C4-2B (cell line): Measurements from ENCODE around the gene ADAM22.

Source experiments
- H3K27ac ChIP-seq: fragments of 450-650 bp; 2 replicates; pipeline ENCODE4 v1.5.1; 2017
- ZFX ChIP-seq: fragments of 450-650 bp; IDR thresholded peaks from 2 replicates; pipeline ENCODE4 v1.6.1; 2017
- TF ChIP-seq, protein P1 (sequence below): fragments of 450-650 bp; conservative IDR thresholded peaks from 2 replicates; pipeline ENCODE4 v1.5.1; 2017; ENCODE audit warnings: mild to moderate bottlenecking

ADAM22 gene

DNA sequence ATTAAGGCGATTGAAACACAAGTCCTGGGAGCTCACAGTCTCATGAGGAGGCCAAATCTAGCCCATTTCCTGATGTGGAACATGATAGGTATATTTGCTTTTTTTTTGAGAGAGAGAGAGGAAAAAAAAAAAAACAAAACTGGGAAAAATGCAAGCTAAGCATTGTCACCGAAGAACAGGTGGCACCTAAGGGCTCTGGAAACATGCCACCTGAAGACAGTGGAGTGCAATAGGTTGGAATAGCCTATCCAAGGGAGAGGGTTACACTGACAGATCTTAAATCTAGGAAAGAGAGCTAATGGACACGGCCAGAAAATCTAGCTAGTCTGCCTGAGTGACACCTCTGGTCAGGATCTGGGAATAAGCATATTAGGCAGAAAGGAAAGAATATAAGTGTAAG, 175.6 kb downstream of the ADAM22 start:
- TF ChIP-seq, protein P1, sequence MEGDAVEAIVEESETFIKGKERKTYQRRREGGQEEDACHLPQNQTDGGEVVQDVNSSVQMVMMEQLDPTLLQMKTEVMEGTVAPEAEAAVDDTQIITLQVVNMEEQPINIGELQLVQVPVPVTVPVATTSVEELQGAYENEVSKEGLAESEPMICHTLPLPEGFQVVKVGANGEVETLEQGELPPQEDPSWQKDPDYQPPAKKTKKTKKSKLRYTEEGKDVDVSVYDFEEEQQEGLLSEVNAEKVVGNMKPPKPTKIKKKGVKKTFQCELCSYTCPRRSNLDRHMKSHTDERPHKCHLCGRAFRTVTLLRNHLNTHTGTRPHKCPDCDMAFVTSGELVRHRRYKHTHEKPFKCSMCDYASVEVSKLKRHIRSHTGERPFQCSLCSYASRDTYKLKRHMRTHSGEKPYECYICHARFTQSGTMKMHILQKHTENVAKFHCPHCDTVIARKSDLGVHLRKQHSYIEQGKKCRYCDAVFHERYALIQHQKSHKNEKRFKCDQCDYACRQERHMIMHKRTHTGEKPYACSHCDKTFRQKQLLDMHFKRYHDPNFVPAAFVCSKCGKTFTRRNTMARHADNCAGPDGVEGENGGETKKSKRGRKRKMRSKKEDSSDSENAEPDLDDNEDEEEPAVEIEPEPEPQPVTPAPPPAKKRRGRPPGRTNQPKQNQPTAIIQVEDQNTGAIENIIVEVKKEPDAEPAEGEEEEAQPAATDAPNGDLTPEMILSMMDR, result no peak
- no peak for TF ChIP-seq ZFX

DNA sequence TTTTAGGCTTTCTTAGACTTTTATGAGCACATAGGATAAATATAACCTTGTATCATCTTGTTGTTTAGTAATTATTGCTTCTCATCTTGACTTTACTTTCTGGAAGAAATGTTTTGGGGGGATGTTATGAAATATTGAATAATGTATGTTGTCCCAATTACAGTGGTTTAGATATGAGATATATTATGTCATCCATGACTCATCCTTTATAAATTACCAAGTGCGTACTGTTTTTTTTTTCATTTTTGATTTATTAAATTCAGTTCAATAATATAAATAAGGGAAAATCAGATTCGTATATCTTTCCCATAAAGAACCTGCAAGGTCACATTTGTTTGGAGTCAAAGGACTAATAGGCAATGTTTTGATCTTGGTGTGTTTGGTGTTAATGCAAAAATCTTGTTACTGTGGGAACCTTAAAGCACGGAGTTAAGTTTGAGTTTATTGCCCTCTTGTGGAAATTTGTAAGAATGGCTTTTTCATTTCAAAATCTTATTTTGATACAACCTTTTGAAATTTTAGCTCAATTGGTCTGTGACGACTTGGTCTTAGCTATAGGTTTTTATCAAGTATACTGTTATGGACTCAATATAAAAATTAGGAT, 177.2 kb downstream of the ADAM22 start:
- TF ChIP-seq ZFX, result no peak
- TF ChIP-seq, protein P1, result peak; percentile 81
- H3K27ac ChIP-seq, result no peak overlapping the region

More for the DNA sequence above, 175.6 kb downstream of the ADAM22 start:
- peak overlapping the region; percentile 11; the same call in 1 of the 2 replicates for H3K27ac ChIP-seq

DNA sequence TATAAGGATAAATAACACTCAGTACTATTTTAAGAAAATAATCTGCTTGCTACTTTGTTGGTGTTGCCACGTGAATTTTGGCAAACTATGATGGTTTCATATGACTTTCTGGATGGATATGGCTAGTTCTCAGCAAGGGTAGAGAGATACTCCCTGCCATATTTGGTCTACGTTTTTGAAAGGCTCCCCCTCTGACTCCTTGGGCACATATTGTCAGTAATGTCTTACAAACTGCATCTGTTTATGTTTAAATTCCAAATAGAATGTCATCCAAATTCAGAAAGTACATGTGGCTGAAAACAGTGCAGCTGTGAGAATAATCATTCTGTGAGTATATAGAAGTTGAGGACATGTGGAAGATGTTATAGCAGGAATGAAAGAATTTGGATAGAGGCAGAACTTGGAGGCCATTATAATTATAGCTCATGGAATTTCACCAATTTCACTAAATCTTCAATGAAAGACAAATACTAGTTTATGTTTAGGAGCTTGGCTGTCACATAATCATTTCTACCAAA, 178.0 kb downstream of the ADAM22 start:
- no peak for TF ChIP-seq ZFX
- TF ChIP-seq, protein P1, result no peak
- H3K27ac ChIP-seq, result no peak overlapping the region

DNA sequence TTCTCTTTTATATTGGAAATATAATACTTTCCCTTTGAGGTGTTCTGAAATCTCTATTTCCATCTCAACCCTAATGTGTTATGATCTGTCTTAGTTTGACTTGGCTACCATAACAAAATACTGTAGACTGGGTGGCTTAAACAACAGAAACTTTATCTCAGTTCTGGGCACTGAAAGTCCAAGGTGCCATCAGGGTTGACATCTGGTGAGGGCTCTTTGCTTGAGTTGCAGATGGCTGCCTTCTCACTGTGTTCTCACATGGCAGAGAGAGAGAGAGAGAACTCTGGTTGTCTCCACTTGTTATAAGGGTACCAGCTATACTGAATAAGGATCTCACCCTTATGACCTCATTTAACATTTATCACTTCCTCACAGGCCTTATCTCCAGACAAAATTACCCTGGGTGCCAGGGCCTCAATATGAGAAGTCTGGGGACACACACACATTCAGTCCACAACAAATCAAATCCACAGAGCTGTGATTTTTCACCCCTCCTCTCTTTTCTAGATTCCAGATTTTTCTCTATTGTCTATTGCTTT, 181.3 kb downstream of the ADAM22 start:
- no peak overlapping the region for H3K27ac ChIP-seq
- TF ChIP-seq, protein P1, result no peak
- no peak for TF ChIP-seq ZFX

DNA sequence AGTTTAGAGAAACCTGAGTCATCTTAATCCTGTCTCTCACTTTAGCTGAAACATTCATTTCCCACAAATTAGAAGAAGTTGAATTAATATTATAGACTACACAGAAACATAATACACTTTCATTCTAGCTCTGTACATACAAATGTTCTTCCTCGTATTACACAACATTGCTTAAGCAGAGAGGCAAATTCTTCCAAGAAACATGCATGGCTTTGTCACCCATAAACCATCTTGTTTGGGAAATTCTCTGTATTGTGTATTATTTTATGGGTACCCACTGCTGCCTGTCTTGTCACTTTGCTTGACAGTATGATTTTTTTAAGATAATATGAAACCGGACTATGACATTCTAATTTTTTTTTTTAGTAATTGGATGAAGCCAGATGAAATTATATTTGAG, 181.8 kb downstream of the ADAM22 start:
- no peak overlapping the region for H3K27ac ChIP-seq
- no peak for TF ChIP-seq ZFX
- TF ChIP-seq, protein P1, result no peak

DNA sequence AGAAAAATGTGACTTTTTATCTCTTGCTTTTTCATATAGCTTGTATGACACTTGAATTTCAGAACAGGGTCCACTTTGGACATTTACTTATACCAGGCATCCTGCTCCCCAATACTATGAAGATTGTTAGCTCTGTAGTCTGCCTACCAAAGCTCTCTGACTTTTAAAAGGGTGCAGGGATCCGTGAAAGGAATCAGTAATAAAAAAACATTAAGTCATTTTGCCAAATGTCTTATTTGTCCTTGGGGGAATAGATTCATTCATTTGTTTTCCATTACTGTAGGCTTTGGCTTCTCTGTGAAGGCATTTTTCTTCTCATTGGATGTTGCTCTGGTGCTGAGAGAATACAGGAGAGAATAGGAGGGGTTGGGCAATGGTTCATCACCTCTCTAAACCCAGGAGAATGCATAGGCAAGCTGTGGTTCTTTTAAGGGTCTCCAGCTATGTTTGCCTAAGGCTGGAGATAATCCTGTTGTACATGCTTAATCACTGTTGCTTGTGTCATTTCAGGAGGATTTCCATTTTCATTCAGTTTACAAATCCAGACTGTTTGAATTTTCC, 182.3 kb downstream of the ADAM22 start:
- TF ChIP-seq ZFX, result no peak
- TF ChIP-seq, protein P1, result no peak
- no peak overlapping the region for H3K27ac ChIP-seq

DNA sequence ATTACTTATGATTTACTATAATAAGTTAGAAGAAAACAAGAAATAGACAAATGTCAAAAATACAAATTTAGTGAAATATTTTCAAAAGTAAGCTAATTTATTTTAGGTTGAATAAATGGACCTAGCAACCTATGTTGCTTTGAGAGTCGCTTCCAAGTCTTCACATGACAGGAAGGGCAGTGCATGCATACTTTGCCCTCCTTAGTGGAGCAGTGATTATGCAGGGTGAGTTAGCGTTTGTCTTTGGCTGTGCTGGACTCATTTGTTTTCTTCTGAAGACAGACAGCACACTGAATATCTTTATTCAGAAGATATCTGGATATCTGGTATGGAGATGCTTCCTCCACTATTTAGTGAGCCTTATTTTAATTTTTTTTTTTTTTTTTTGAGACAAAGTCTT, 183.3 kb downstream of the ADAM22 start:
- no peak overlapping the region for H3K27ac ChIP-seq
- TF ChIP-seq, protein P1, result no peak
- no peak for TF ChIP-seq ZFX
